Measurements from ENCODE around the gene DENND1A. TPM values are rescaled to one million over a fixed set of nuclear protein-coding genes. Genes with fewer than 3 reads are reported as not detected.
A peak's percentile ranks its signal among the peaks of the same experiment; 100 is the strongest.

Gene DENND1A
- total RNA-seq, 1 donor from 2014 or later = 48.1 TPM

GRCh38 chr9:123365287-123365880 lies 564.5 kb downstream of the DENND1A start:
- peaks cover 73% of the 10 kb centered on the region for H4K20me1 ChIP-seq (ENCODE audit: low read depth)
- no peak overlapping the region for H3K4me3 ChIP-seq
- no peak overlapping the region for H2AFZ ChIP-seq (replicated peaks)
- H3K79me2 ChIP-seq (ENCODE audit: low read depth) = peaks cover 45% of the 10 kb centered on the region
- no peak overlapping the region for H3K9ac ChIP-seq
- Mint-ChIP-seq H3K27ac (peak overlapping the region; percentile 97), H3K36me3 (peaks cover 29% of the 10 kb centered on the region), H3K4me1 (peaks cover 57% of the 10 kb centered on the region), H3K4me3 (peak overlapping the region; percentile 49), H3K27me3 (ENCODE audit: insufficient read depth, low read depth) (peaks cover 9% of the 10 kb centered on the region), H3K9me3 (no peaks in the 10 kb centered on the region)
- H3K9me3 ChIP-seq (ENCODE audit: low read depth) = no peaks in the 10 kb centered on the region
- TF ChIP-seq EZH2 (IDR thresholded peaks at IDR 0.05) (no peak), EZH2phosphoT487 (IDR thresholded peaks at IDR 0.05) (no peak), CTCF (IDR thresholded peaks at IDR 0.05) (peak; percentile 45)
- no peaks in the 10 kb centered on the region for H3K36me3 ChIP-seq
- H3K4me2 ChIP-seq = no peak overlapping the region
- H3F3A ChIP-seq (ENCODE audit: low read depth) = peaks cover 19% of the 10 kb centered on the region
- no peaks in the 10 kb centered on the region for H3K27me3 ChIP-seq
- H3K27ac ChIP-seq = no peak overlapping the region
- DNase-seq (ENCODE audit: low spot score) = no peak
- H3K4me1 ChIP-seq = peaks cover 38% of the 10 kb centered on the region

GRCh38 chr9:123364241-123364824 lies 565.6 kb downstream of the DENND1A start:
- peak overlapping the region; percentile 54 for H3K4me2 ChIP-seq
- no peak for TF ChIP-seq EZH2phosphoT487 (IDR thresholded peaks at IDR 0.05)
- TF ChIP-seq EZH2 (IDR thresholded peaks at IDR 0.05) = no peak
- no peak for TF ChIP-seq CTCF (IDR thresholded peaks at IDR 0.05)
- Mint-ChIP-seq H3K9me3 (no peaks in the 10 kb centered on the region), H3K27me3 (ENCODE audit: insufficient read depth, low read depth) (peaks cover 7% of the 10 kb centered on the region), H3K36me3 (peaks cover 23% of the 10 kb centered on the region), H3K4me1 (peaks cover 62% of the 10 kb centered on the region), H3K4me3 (peak overlapping the region; percentile 79), H3K27ac (peak overlapping the region; percentile 90)
- no peaks in the 10 kb centered on the region for H3K9me3 ChIP-seq (ENCODE audit: low read depth)
- H2AFZ ChIP-seq (replicated peaks) = no peak overlapping the region
- H4K20me1 ChIP-seq (ENCODE audit: low read depth) = peaks cover 71% of the 10 kb centered on the region
- peaks cover 45% of the 10 kb centered on the region for H3K4me1 ChIP-seq
- H3K36me3 ChIP-seq = no peaks in the 10 kb centered on the region
- H3K4me3 ChIP-seq = no peak overlapping the region
- H3K27me3 ChIP-seq = no peaks in the 10 kb centered on the region
- peaks cover 56% of the 10 kb centered on the region for H3K79me2 ChIP-seq (ENCODE audit: low read depth)
- peaks cover 27% of the 10 kb centered on the region for H3F3A ChIP-seq (ENCODE audit: low read depth)
- DNase-seq (ENCODE audit: low spot score) = no peak
- no peak overlapping the region for H3K27ac ChIP-seq
- H3K9ac ChIP-seq = no peak overlapping the region

- no peak for DNase-seq (ENCODE audit: low spot score)
- Histone ChIP-seq H3K27me3 (no peaks in the 10 kb centered on the region), H3F3A (ENCODE audit: low read depth) (peaks cover 41% of the 10 kb centered on the region), H3K79me2 (ENCODE audit: low read depth) (peaks cover 69% of the 10 kb centered on the region), H3K9me3 (ENCODE audit: low read depth) (no peaks in the 10 kb centered on the region), H3K36me3 (no peaks in the 10 kb centered on the region), H3K4me3 (no peak overlapping the region), H4K20me1 (ENCODE audit: low read depth) (peaks cover 61% of the 10 kb centered on the region), H3K4me1 (peaks cover 56% of the 10 kb centered on the region), H3K27ac (no peak overlapping the region), H3K9ac (no peak overlapping the region), H3K4me2 (no peak overlapping the region), H2AFZ (replicated peaks) (no peak overlapping the region)
- peaks cover 21% of the 10 kb centered on the region for H3K36me3 Mint-ChIP-seq
- peak overlapping the region; percentile 90 for H3K27ac Mint-ChIP-seq
- TF ChIP-seq EZH2 (IDR thresholded peaks at IDR 0.05) = no peak
- no peak for TF ChIP-seq EZH2phosphoT487 (IDR thresholded peaks at IDR 0.05)
- no peak for TF ChIP-seq CTCF (IDR thresholded peaks at IDR 0.05)
- peaks cover 75% of the 10 kb centered on the region for H3K4me1 Mint-ChIP-seq
- H3K9me3 Mint-ChIP-seq = no peaks in the 10 kb centered on the region
- no peak overlapping the region for H3K4me3 Mint-ChIP-seq
- peaks cover 11% of the 10 kb centered on the region for H3K27me3 Mint-ChIP-seq (ENCODE audit: insufficient read depth, low read depth)
These were observed 567.1 kb downstream of the DENND1A start for GRCh38 chr9:123362856-123363255.
